ENCODE results near the gene RNF8. TPM values are rescaled to one million over a fixed set of nuclear protein-coding genes. Genes with fewer than 3 reads are reported as not detected.

Gene RNF8
- total RNA-seq, 1 experiment from 2014 or later = 35.9 TPM

GRCh38 chr6:37353761-37354525 is at the start of gene RNF8 (continued):
- no peak for TF ChIP-seq ZNF121 (CRISPR knock-in tag; IDR thresholded peaks at IDR 0.05)
- no peak for TF ChIP-seq NR1H2 (CRISPR knock-in tag; IDR thresholded peaks at IDR 0.05)
- no peak for TF ChIP-seq GTF2I (CRISPR knock-in tag; conservative IDR thresholded peaks at IDR 0.05)
- peak; percentile 49; the same call in 1 of the 2 replicates for TF ChIP-seq FOXP1 (CRISPR knock-in tag; IDR thresholded peaks at IDR 0.05; ENCODE audit: borderline replicate concordance)
- TF ChIP-seq TCF7 (CRISPR knock-in tag; IDR thresholded peaks at IDR 0.05; ENCODE audit: low read depth) = no peak
- TF ChIP-seq ZBTB43 (CRISPR knock-in tag; IDR thresholded peaks at IDR 0.05) = no peak
- no peak for TF ChIP-seq ZMAT4 (CRISPR knock-in tag; IDR thresholded peaks at IDR 0.05)
- TF ChIP-seq ERG (CRISPR knock-in tag; IDR thresholded peaks at IDR 0.05) = no peak

- no peak for DNase-seq (ENCODE audit: low spot score)
- Mint-ChIP-seq H3K4me3 (no peak overlapping the region), H3K27me3 (ENCODE audit: low read depth) (no peaks in the 10 kb centered on the region), H3K9me3 (no peaks in the 10 kb centered on the region), H3K4me1 (no peaks in the 10 kb centered on the region), H3K36me3 (peaks cover 21% of the 10 kb centered on the region; the same call in 1 of the 2 replicates), H3K27ac (no peak overlapping the region)
- ChIA-PET POLR2A (no interaction called here), CTCF (interaction anchor here (1.3 to 1.7 kb wide), 2 partner anchors 10 to 286 kb away, joined by 3 to 11 read pairs; no protein-coding TSS in a partner anchor)
- ATAC-seq = no peak
- TF ChIP-seq ZNF232 (CRISPR knock-in tag; IDR thresholded peaks at IDR 0.05) (no peak), ATF2 (CRISPR knock-in tag; IDR thresholded peaks at IDR 0.05; ENCODE audit: borderline replicate concordance, low read depth) (no peak), ETV6 (CRISPR knock-in tag; IDR thresholded peaks at IDR 0.05) (no peak), ZNF423 (CRISPR knock-in tag; IDR thresholded peaks at IDR 0.05) (no peak), E2F4 (CRISPR knock-in tag; IDR thresholded peaks at IDR 0.05; ENCODE audit: borderline replicate concordance, low read depth) (no peak), GTF2I (CRISPR knock-in tag; conservative IDR thresholded peaks at IDR 0.05) (no peak), ELF4 (CRISPR knock-in tag; IDR thresholded peaks at IDR 0.05; ENCODE audit: low read depth) (no peak), EMX1 (CRISPR knock-in tag; IDR thresholded peaks at IDR 0.05) (no peak), ZNF416 (CRISPR knock-in tag; IDR thresholded peaks at IDR 0.05) (no peak), CREB1 (CRISPR knock-in tag; IDR thresholded peaks at IDR 0.05) (no peak), RORB (CRISPR knock-in tag; IDR thresholded peaks at IDR 0.05) (no peak), IRF1 (CRISPR knock-in tag; IDR thresholded peaks at IDR 0.05) (no peak), NFE2L1 (CRISPR knock-in tag; IDR thresholded peaks at IDR 0.05) (no peak), ZNF317 (CRISPR knock-in tag; IDR thresholded peaks at IDR 0.05; ENCODE audit: borderline replicate concordance, low read depth) (no peak), ZMAT4 (CRISPR knock-in tag; IDR thresholded peaks at IDR 0.05) (no peak), MXD4 (CRISPR knock-in tag; IDR thresholded peaks at IDR 0.05; ENCODE audit: borderline replicate concordance) (no peak), FOXP1 (CRISPR knock-in tag; IDR thresholded peaks at IDR 0.05; ENCODE audit: borderline replicate concordance) (no peak), RELA (CRISPR knock-in tag; IDR thresholded peaks at IDR 0.05; ENCODE audit: borderline replicate concordance) (no peak), ZSCAN18 (CRISPR knock-in tag; IDR thresholded peaks at IDR 0.05) (no peak)
Observed at GRCh38 chr6:37304766-37305165, 49.0 kb upstream of the RNF8 start.

All from WTC11 (cell line).